Adrenal gland (tissue), 19 donors: ENCODE measurements around the gene ZNF394. TPM values are rescaled to one million over a fixed set of nuclear protein-coding genes. Genes with fewer than 3 reads are reported as not detected.
"Not testable (repeated sequence)": the region's sequence is repeated elsewhere in the genome, so short reads cannot be mapped to it uniquely, and the experiment has no call there.

Source experiments
- DNase-seq, 7 donors: peaks; one replicate each; pipeline ENCODE4 v3.0.0-alpha.2; 2019 to 2020
- H3K27ac ChIP-seq, 5 donors: fragments of 200-600 bp; sonication (generic) in 4 of 5; 1 replicate in 3 of 5; 2 replicates in 2 of 5; pipeline versions ENCODE4 v1.5.1 to v1.8.0; 2016 to 2020; ENCODE audit warnings: mild to moderate bottlenecking in 1 of 5
- H3K27me3 ChIP-seq: fragments of 200-600 bp; 2 replicates; pipeline ENCODE4 v1.8.0; 2021
- H3K36me3 ChIP-seq, 2 donors: fragments of 200-600 bp; replicated peaks in 1 of 2; 1 replicate in 1 of 2; 2 replicates in 1 of 2; pipeline versions ENCODE4 v1.5.1 to v1.8.0; 2018 to 2022
- H3K4me1 ChIP-seq, 2 donors: fragments of 200-600 bp; replicated peaks in 1 of 2; 1 replicate in 1 of 2; 2 replicates in 1 of 2; pipeline versions ENCODE4 v1.5.1 to v1.8.0; 2018 to 2021
- H3K4me3 ChIP-seq, 4 donors: fragments of 200-600 bp; sonication (generic) in 3 of 4; one replicate each; pipeline ENCODE4 v1.5.1; 2016 to 2018
- H3K9me3 ChIP-seq, 3 donors: fragments of 200-600 bp; sonication (generic) in 1 of 3; replicated peaks in 1 of 3; 1 replicate in 2 of 3; 2 replicates in 1 of 3; pipeline versions ENCODE4 v1.5.1 to v1.8.0; 2016 to 2021
- POLR2A ChIP-seq, 2 donors: fragments of 450-650 bp; IDR thresholded peaks; one replicate each; pipeline ENCODE4 v1.6.1; 2017; ENCODE audit warnings: antibody characterized with exemption in 2 of 2, mild to moderate bottlenecking in 2 of 2, moderate library complexity in 1 of 2
- WGBS, 4 donors: extraction: QIAGEN DNeasy Blood & Tissue Kit in 2 of 4; methylation state at CpG; one replicate each; pipeline versions ENCODE4 v1.1.5 to v1.1.7; 2013 to 2017; 5-methylcytosine and 5-hydroxymethylcytosine counted together
- intact Hi-C, 2 donors: fragments of 100-400 bp; cut with DNase I; formaldehyde crosslinking; loops; one replicate each; pipeline versions ENCODE4 v1.14.1 to v1.15.0; 2022 to 2023
- long read RNA-seq, 10 donors: library from polyadenylated mRNA in 3 of 10; unstranded in 2 of 10; stranded (forward) in 1 of 10; transcript quantifications; one replicate each; pipeline ENCODE4 v2.0.0 and lab custom pipeline, GENCODE V29; 2021 to 2026
- polyA plus RNA-seq, 3 donors: library from polyadenylated mRNA; stranded (reverse); fragments of 200-250 nt in 2 of 3; fragments of 350-450 nt in 1 of 3; fragmentation: Illumina TruSeq in 1 of 3; extraction: RNeasy Lipid Tissue Mini Kit (QIAGEN cat#74804) in 1 of 3; gene quantifications; one replicate each; pipeline ENCODE4 v1.2.3, GENCODE V29; 2013 to 2014
- total RNA-seq, 9 donors: library from RNA; depleted of rRNA in 4 of 9; stranded (reverse); fragments of >200 nt in 4 of 9; fragments of 120-200 nt in 1 of 9; fragmentation: NEBNext Ultra II Directional in 1 of 9; extraction: Animal tissue kit (Norgen Biotek cat#: 25700) in 1 of 9; gene quantifications; one replicate each; pipeline versions ENCODE4 v1.1.0 to v1.2.4, GENCODE V29; 2013 to 2023
- TF ChIP-seq, protein P1 (sequence below), 6 experiments: fragments of 450-650 bp in 4 of 6; fragments of 200-600 bp in 2 of 6; sonication (generic) in 1 of 6; IDR thresholded peaks; 1 replicate in 5 of 6; 2 replicates in 1 of 6; pipeline versions ENCODE4 v1.5.1 to v1.8.0; 2016 to 2021; ENCODE audit warnings: antibody characterized with exemption in 6 of 6, mild to moderate bottlenecking in 2 of 6, moderate library complexity in 1 of 6
- donor health status: healthy with polysubstance abuse.
- donor health status: Bipolar disorder and iron deficiency.
- donor health status: DM: yes; HTN: yes; CAD: no.
- donor health status: DM: no; HTN: no; CAD: no.
- donor health status: DM: no; HTN: no; CAD: no.
- donor health status: DM: yes; HTN: yes; CAD: no.

Gene ZNF394
- total RNA-seq: 10 to 100 TPM; 11.8 to 29.5 (median 23.3) TPM
- 10 to 100 TPM; 10.5 to 31.0 (median 18.5) TPM for polyA plus RNA-seq
- long read RNA-seq, donor 1, transcript ZNF394-206 (2 exons, 1,619 nt): major isoform, 5 of 9 reads
- long read RNA-seq, donor 1, partial matches to known transcripts: 0 of 9 reads
- long read RNA-seq, donor 1, other reads (novel, unspliced or antisense): 0 of 9 reads
- long read RNA-seq, donor 2, partial matches to known transcripts: 0 of 10 reads
- long read RNA-seq, donor 2, other reads (novel, unspliced or antisense): 0 of 10 reads
- long read RNA-seq, donor 3, partial matches to known transcripts: 0 of 4 reads
- long read RNA-seq, donor 3, other reads (novel, unspliced or antisense): 0 of 4 reads
- long read RNA-seq, donor 4, transcript ZNF394-201 (3 exons, 2,179 nt): major isoform, 9 of 17 reads
- long read RNA-seq, donor 4, partial matches to known transcripts: 0 of 17 reads
- long read RNA-seq, donor 4, other reads (novel, unspliced or antisense): 5 of 17 reads
- long read RNA-seq, donor 5, transcript ZNF394-201 (3 exons, 2,179 nt): major isoform, 31 of 39 reads
- long read RNA-seq, donor 5, partial matches to known transcripts: 0 of 39 reads
- long read RNA-seq, donor 5, other reads (novel, unspliced or antisense): 5 of 39 reads
- long read RNA-seq, donor 6, transcript ZNF394-201 (3 exons, 2,179 nt): major isoform, 5 of 12 reads
- long read RNA-seq, donor 6, partial matches to known transcripts: 2 of 12 reads
- long read RNA-seq, donor 6, other reads (novel, unspliced or antisense): 2 of 12 reads
- long read RNA-seq, donor 7, partial matches to known transcripts: 0 of 1 reads
- long read RNA-seq, donor 7, other reads (novel, unspliced or antisense): 0 of 1 reads
- long read RNA-seq, donor 8, partial matches to known transcripts: 0 of 3 reads
- long read RNA-seq, donor 8, other reads (novel, unspliced or antisense): 0 of 3 reads
- long read RNA-seq, donor 9, partial matches to known transcripts: 0 of 6 reads
- long read RNA-seq, donor 9, other reads (novel, unspliced or antisense): 0 of 6 reads
- long read RNA-seq, donor 10, partial matches to known transcripts: 0 of 4 reads
- long read RNA-seq, donor 10, other reads (novel, unspliced or antisense): 0 of 4 reads

DNA sequence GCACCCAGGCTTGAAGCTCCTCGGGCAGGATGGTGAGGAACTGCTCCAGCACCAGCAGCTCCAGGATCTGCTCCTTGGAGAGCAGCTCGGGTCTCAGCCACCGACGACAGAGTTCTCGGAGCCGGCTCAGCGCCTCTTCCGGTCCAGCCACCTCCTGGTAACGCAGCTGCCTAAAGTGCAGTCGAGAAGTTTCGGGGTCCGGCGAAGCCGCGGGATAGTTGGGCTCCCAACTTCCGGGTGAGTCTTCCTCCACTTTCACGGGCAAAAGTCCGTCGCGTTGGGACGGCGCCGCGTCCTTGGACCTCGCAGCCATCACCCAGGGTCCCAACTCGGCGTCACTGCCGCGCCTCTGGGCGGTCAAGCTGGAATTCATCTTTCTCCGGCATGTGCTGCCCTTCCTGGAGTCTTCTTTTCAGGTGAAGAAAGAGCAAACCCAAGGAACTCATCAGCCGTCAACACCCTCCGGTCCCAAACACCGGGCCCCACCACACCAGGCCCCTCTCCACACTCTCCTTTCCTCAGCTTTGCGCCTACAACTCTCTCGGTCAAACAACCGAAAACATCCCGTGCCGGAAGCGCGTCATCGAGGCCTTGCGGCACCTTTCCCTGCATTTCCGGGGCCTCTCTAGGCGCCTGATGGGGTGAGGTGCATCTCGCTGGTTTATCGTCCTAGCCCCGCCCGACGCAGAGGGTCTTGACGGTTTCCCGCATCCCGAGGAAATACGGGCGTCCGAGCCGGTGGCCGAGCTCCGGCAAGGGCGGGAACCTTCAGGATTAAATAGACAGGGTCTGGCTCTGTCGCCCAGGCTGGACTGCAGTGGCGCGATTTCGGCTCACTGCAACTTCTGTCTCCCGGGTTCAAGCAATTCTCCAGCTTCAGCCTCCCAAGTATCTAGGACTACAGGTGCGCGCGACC, at the start of gene ZNF394:
ZNF394 (minus strand) TSS at position 561 of the 916 bp plus-strand sequence; CDS start at position 373, 188 bp downstream.
- no peaks in the 10 kb centered on the region for H3K9me3 ChIP-seq
- WGBS, 4 donors: 0% methylated on average over 16 to 68 of the region's 68 CpGs
- peak within 1 kb of the TSS; percentile 43 to 91 (median 70) for H3K4me3 ChIP-seq
- H3K27me3 ChIP-seq: no peaks in the 10 kb centered on the region
- DNase-seq: peak; percentile 89 to 96 (median 92)
- peak within 1 kb of the TSS; percentile 86 to 96 (median 92) for H3K27ac ChIP-seq
- TF ChIP-seq, protein P1, sequence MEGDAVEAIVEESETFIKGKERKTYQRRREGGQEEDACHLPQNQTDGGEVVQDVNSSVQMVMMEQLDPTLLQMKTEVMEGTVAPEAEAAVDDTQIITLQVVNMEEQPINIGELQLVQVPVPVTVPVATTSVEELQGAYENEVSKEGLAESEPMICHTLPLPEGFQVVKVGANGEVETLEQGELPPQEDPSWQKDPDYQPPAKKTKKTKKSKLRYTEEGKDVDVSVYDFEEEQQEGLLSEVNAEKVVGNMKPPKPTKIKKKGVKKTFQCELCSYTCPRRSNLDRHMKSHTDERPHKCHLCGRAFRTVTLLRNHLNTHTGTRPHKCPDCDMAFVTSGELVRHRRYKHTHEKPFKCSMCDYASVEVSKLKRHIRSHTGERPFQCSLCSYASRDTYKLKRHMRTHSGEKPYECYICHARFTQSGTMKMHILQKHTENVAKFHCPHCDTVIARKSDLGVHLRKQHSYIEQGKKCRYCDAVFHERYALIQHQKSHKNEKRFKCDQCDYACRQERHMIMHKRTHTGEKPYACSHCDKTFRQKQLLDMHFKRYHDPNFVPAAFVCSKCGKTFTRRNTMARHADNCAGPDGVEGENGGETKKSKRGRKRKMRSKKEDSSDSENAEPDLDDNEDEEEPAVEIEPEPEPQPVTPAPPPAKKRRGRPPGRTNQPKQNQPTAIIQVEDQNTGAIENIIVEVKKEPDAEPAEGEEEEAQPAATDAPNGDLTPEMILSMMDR (IDR thresholded peaks at IDR 0.05): no peak
- peak; percentile 8 to 83 for TF ChIP-seq POLR2A (IDR thresholded peaks at IDR 0.05)
- peaks cover 21 to 24% of the 10 kb centered on the region in 2 donors for H3K4me1 ChIP-seq
- intact Hi-C loops: loop anchor here in 1 of 2 donors (5.0 kb wide), 1 partner anchor 52 kb away; the partner anchor contains the start of gene FAM200A
- peaks cover 0 to 13% of the 10 kb centered on the region in 2 donors for H3K36me3 ChIP-seq

DNA sequence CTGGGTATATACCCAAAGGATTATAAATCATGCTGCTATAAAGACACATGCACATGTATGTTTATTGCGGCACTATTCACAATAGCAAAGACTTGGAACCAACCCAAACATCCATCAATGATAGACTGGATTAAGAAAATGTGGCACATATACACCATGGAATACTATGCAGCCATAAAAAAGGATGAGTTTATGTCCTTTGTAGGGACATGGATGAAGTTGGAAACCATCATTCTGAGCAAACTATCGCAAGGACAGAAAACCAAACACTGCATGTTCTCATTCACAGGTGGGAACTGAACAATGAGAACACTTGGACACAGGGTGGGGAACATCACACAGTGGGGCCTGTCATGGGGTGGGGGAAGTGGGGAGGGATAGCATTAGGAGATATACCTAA, 49.5 kb upstream of the ZNF394 start:
- peaks cover 8 to 15% of the 10 kb centered on the region in 2 donors for H3K4me1 ChIP-seq
- WGBS, 4 donors: 100% methylated on average over 1 of the region's 2 CpGs; no CpG with 5 or more reads in 1 of the 4 donors
- intact Hi-C loops, DNase-seq, H3K9me3 ChIP-seq, H3K27ac ChIP-seq, H3K36me3 ChIP-seq, H3K27me3 ChIP-seq, H3K4me3 ChIP-seq: not testable (repeated sequence)

DNA sequence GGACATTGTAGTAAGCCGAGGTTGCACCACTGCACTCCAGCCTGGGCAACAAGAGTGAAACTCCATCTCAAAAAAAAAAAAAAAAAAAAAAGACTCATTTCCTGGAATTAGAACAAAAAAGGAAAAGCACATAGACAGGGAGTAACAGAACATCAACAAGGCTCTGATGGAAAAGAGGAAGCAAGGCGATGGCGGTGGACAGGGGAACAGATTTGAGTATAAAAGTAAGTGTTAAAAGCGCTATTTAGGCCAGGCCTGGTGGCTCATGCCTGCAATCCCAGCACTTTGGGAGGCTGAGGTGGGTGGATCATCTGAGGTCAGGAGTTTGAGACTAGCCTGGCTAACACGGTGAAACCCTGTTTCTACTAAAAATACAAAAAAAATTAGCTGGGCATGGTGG, 45.2 kb upstream of the ZNF394 start:
- DNase-seq, H3K27ac ChIP-seq, H3K36me3 ChIP-seq, H3K27me3 ChIP-seq, intact Hi-C loops, H3K4me1 ChIP-seq, H3K4me3 ChIP-seq: not testable (repeated sequence)
- H3K9me3 ChIP-seq: peaks cover 0 to 17% (median 0%) of the 10 kb centered on the region in 3 donors
- 95 to 99% (median 96%) methylated on average over 5 of the region's 5 CpGs for WGBS, 4 donors

DNA sequence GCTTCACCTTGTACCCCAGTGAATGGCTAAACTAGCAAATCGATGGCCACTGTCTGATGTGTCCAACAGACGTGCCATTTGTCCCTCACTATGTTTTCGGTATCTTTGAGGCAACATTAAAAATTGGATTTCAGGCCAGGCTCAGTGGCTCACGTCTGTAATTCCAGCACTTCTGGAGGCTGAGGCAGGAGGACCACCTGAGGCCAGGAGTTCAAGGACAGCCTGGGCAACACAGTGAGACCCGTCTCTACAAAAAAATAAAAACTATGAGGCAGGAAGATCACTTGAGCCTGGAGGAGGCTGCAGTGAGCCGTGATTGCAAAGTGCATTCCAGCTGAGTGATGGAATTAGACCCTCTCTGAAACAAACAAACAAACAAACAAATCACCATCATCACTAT, 43.8 kb upstream of the ZNF394 start:
- no peaks in the 10 kb centered on the region for H3K36me3 ChIP-seq
- H3K27ac ChIP-seq: no peak overlapping the region
- H3K4me1 ChIP-seq: no peaks in the 10 kb centered on the region
- H3K27me3 ChIP-seq: no peaks in the 10 kb centered on the region
- H3K9me3 ChIP-seq: peaks cover 0 to 19% (median 0%) of the 10 kb centered on the region in 3 donors
- WGBS, 4 donors: 89 to 91% (median 90%) methylated on average over 6 of the region's 6 CpGs
- intact Hi-C loops: no loop called here
- no peak overlapping the region for H3K4me3 ChIP-seq
- TF ChIP-seq POLR2A (IDR thresholded peaks at IDR 0.05): no peak
- TF ChIP-seq, protein P1 (IDR thresholded peaks at IDR 0.05): no peak
- DNase-seq: no peak
